HT1080 (cell line): ENCODE data around the gene AGBL4. TPM values are rescaled to one million over a fixed set of nuclear protein-coding genes. Genes with fewer than 3 reads are reported as not detected.
"Not testable (repeated sequence)": the region's sequence is repeated elsewhere in the genome, so short reads cannot be mapped to it uniquely, and the experiment has no call there.

ENCODE experiments used
- DNase-seq: peaks from one replicate; pipeline ENCODE4 v3.0.0-alpha.2; 2015; ENCODE audit warnings: low read depth
- polyA plus RNA-seq, 2 experiments: library from polyadenylated mRNA; depleted of rRNA; stranded (reverse); fragments of >200 nt; gene quantifications; 2 replicates each; pipeline ENCODE4 v1.2.3, GENCODE V29; 2015
- total RNA-seq: library from RNA; depleted of rRNA; stranded (reverse); fragments of >200 nt; shearing (Covaris generic); gene quantifications from 2 replicates; pipeline ENCODE4 v1.2.3, GENCODE V29; 2014; rRNA removed

The AGBL4 gene
- total RNA-seq, result not detected in 2 replicates
- 0.02 and 0.03 TPM in 2 replicates for polyA plus RNA-seq (2015; cell fraction: cytosol; rRNA removed)
- not detected in 2 replicates for polyA plus RNA-seq (2015; cell fraction: nucleus; rRNA removed)

GRCh38 chr1:50023292-50024159 lies at the start of gene AGBL4:
Gene AGBL4 (minus strand): TSS chr1:50023954.
- peak; percentile 46 for DNase-seq

- no peak for DNase-seq
Observed at GRCh38 chr1:50066806-50067205, 43.1 kb upstream of the AGBL4 start.

GRCh38 chr1:50060279-50060678 lies 36.5 kb upstream of the AGBL4 start:
- peak; percentile 50 for DNase-seq

GRCh38 chr1:50048791-50049190 lies 25.0 kb upstream of the AGBL4 start:
- DNase-seq, result no peak

DNA sequence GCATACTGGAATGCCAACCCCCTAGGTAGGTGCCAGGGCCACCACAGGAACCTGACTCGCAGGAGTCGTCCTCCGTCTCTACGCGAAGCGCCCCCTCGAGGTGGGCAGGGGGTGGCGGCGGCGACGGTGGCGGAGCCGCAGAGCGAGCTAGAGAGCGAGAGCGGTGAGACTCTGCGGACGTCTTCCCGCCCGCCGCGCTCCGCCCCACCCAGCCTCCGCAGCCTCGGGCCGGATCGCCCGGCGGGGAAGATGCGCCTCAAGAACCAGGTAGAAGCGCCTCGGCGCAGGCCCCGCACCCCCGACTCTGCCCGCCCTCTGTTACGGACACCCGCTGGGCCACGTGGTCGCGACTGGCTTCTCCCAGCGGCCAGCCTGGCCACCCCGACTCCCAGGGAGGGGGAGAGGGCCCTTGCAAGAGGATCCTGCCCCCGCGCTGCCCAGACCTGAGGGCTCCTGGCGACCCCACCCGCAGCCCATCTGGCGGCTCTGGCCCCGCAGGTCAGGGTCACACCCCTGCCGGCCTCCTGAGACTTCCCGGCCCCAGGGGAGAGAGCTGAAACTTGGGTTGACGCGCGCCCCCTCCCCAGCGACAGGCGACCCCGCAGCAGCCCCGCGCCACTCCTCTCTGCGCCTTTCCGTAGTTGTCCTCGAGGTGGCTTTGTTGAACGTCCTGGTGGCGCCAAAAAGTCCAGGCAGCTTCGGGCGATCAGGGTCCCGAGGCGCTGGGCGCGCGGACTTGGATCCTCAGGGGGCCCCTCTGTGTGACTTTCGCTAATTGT lies 24.4 kb upstream of the AGBL4 start:
- DNase-seq, result peak; percentile 21

DNA sequence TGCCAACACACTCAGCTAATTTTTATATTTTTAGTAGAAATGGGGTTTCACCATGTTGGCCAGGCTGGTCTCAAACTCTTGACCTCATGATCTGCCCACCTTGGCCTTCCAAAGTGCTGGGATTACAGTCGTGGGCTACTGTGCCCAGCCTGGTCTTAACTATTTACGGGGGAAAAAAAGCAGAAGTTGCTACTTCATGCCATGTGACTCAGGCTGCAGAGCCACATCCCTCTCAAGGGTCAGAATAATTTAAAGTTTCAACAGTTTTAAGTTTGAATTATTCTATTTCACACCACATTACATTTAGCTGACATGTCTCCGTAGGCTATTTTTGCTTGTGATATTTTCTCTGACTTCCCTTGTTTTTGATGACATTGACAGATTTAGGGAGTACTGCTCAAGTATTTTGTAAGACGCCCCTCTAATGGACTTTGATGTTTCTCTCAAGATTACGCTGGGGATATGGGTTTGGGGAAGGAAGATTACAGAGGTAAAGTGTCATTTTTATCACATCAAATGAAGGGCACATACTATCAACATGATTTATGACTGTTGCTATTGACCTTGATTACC lies 14.6 kb upstream of the AGBL4 start:
- DNase-seq, result no peak

- no peak for DNase-seq
Observed at GRCh38 chr1:50027794-50028193, 4.0 kb upstream of the AGBL4 start.

- DNase-seq, result peak; percentile 26
Observed at GRCh38 chr1:49995734-49996133, 28.0 kb downstream of the AGBL4 start.

GRCh38 chr1:49971088-49971487 lies 52.7 kb downstream of the AGBL4 start:
- DNase-seq, result no peak

DNA sequence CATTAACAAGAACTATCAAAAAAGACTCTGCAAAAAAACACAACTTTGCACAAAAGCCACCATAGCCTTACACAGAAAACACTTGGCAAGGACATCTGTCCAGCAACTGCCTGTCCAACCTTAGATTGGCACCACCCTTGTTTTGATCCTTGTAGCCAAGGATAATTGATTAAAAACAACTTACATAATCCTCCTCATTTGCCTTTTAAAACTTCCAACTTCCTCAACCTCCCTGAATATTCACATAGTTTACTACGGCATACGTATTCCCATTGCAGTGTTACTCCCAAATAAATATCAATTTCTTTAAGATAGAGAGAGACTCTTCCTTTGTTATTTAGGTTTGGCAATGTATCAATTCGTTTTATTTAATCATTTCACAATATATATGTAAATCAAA lies 72.4 kb downstream of the AGBL4 start:
- DNase-seq, result no peak

- not testable (repeated sequence) for DNase-seq
Observed at GRCh38 chr1:49915301-49915700, 108.5 kb downstream of the AGBL4 start.

GRCh38 chr1:49906365-49906764 lies 117.4 kb downstream of the AGBL4 start:
- DNase-seq, result no peak

DNA sequence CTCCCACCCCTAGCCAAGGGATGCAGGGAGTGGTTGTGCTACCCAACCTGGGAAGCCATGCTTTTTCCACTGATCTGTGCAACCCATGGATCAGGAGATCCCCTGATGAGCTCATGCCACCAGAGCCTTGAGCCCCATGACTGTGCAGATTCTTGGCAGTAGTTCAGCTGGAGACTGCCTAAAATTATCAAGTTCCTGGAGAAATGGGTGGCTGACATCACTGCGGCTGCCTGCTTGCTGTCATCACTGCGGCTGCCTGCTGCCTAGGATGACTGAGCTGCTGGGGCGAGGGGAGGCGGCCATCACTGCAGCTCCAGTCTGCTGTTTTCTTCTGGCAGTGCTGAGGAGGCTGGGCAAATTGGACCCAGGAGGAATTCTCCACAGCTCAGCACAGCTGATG lies 159.2 kb downstream of the AGBL4 start:
- peak; percentile 70 for DNase-seq

DNA sequence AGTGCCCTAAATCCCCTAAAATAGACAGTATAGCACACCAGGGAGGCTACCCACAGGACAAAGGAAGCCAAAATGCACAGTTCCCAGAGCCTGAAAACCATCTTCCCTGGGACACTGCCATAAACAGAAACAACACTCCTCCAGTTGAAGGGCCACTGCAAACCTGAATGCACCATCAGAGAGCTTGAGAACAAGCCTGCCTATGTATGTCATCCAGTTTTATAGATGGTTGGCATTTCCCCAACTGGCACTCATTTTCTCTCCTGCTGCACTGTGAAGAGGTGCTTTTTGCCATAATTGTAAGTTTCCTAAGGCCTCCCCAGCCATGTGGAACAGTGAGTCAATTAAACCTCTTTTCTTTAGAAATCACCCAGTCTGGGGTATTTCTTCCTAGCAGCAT lies 169.0 kb downstream of the AGBL4 start:
- DNase-seq, result no peak

DNA sequence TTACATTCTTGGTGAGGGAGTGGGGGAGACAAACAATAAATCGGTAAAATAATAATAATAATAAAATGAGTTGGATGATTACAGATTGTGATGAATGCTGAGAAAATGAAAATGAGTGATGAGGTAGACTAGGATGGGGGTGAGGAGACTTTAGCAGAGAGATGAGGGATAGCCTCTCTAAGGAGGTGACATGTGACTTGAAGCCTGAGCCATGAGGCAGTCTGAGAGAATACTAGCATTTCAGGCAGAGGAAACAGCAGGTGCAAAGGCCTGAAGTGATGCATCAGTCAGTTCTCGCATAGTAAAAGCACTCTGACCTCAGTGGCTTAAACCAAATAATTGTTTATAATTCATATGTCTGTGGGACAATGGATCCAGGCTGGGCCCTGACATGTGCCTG lies 181.2 kb downstream of the AGBL4 start:
- no peak for DNase-seq

- DNase-seq, result no peak
Observed at GRCh38 chr1:49841767-49842166, 182.0 kb downstream of the AGBL4 start.

DNA sequence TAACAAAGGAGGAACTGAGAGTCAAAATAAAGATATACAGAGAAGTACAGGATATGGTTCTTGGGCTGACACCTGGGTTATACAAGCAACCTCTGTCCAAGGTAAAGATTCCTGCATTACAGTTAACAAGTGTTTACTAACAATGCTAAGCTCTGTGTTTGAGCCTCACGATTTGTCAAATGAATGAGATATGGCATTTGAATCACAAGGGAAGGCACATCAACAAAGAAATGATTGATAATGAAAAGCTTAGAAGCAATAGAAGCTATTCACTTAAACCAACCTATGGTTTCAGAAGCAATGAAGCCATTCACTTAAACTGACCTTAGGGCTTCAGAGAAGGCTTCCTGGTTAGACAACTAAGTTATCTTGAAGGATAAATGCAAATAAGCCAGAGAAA lies 199.5 kb downstream of the AGBL4 start:
- no peak for DNase-seq

GRCh38 chr1:49817681-49818080 lies 206.1 kb downstream of the AGBL4 start:
- no peak for DNase-seq

GRCh38 chr1:49787013-49787412 lies 236.7 kb downstream of the AGBL4 start:
- DNase-seq, result not testable (repeated sequence)

- DNase-seq, result peak; percentile 25
Observed at GRCh38 chr1:49765034-49765433, 258.7 kb downstream of the AGBL4 start.

GRCh38 chr1:49738118-49738517 lies 285.6 kb downstream of the AGBL4 start:
- not testable (repeated sequence) for DNase-seq

GRCh38 chr1:49728377-49728776 lies 295.4 kb downstream of the AGBL4 start:
- DNase-seq, result peak; percentile 78
